SK-N-SH treated with all-trans-retinoic acid at 6 μM for 48 hours (cell line): ENCODE measurements around the gene NTPCR.

Source experiments
- ARNTL ChIP-seq: fragments of 450-650 bp; formaldehyde crosslinking; IDR thresholded peaks from 2 replicates; pipeline ENCODE4 v1.5.0; 2020; ENCODE audit warnings: low read depth, mild to moderate bottlenecking, moderate library complexity, borderline replicate concordance
- CSDC2 ChIP-seq: fragments of 250-450 bp; sonication (Bioruptor Pico); IDR thresholded peaks from 2 replicates; pipeline ENCODE4 v1.5.0; 2020; ENCODE audit warnings: mild to moderate bottlenecking, moderate library complexity
- ESRRG ChIP-seq: fragments of 250-450 bp; sonication (Bioruptor Pico); IDR thresholded peaks from 2 replicates; pipeline ENCODE4 v1.6.1; 2021; ENCODE audit warnings: mild to moderate bottlenecking
- ZC3H10 ChIP-seq: fragments of 250-450 bp; sonication (Bioruptor Pico); IDR thresholded peaks from 2 replicates; pipeline ENCODE4 v1.5.1; 2021; ENCODE audit warnings: mild to moderate bottlenecking, moderate library complexity
- ZNF565 ChIP-seq: fragments of 450-650 bp; formaldehyde crosslinking; conservative IDR thresholded peaks from 2 replicates; pipeline ENCODE4 v1.5.0; 2020; ENCODE audit warnings: low read depth, mild to moderate bottlenecking, moderate library complexity

- TF ChIP-seq ARNTL = no peak
- no peak for TF ChIP-seq ZNF565
- no peak for TF ChIP-seq ZC3H10 (CRISPR knock-in tag)
- TF ChIP-seq CSDC2 (CRISPR knock-in tag) = no peak
- no peak for TF ChIP-seq ESRRG (CRISPR knock-in tag)
Observed at GRCh38 chr1:232951605-232952004, 1.2 kb downstream of the NTPCR start.
